Activated T-cell treated with anti-CD3 and anti-CD28 coated beads, Interleukin-2, amount 50 U/mL, for 1 hour (primary cell): ENCODE results near the gene ANXA7.
"Not testable (repeated sequence)": the region's sequence is repeated elsewhere in the genome, so short reads cannot be mapped to it uniquely, and the experiment has no call there.

ENCODE experiments used
- DNase-seq: peaks from one replicate; pipeline ENCODE4 v3.0.0-alpha.2; 2020

ANXA7 gene

DNA sequence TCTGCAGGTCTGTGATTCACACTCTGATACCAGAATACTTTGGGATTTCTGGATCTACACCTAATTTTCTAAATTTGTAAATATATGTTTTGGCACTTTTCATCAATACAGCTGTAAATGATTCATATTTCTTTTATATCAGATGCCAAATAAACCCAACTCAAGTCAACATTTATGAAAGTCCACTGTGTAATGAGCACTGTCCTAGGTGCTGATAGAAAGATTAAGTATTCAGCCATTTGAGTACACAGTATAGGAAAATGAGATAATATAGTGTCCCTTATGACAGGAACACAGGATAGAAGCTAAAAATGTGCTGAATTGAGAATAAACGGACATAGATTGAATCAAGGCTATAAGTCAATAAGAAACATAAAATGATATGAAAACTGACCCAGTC lies 6.4 kb downstream of the ANXA7 start:
- no peak for DNase-seq

GRCh38 chr10:73406846-73407245 lies 7.0 kb downstream of the ANXA7 start:
- no peak for DNase-seq

DNA sequence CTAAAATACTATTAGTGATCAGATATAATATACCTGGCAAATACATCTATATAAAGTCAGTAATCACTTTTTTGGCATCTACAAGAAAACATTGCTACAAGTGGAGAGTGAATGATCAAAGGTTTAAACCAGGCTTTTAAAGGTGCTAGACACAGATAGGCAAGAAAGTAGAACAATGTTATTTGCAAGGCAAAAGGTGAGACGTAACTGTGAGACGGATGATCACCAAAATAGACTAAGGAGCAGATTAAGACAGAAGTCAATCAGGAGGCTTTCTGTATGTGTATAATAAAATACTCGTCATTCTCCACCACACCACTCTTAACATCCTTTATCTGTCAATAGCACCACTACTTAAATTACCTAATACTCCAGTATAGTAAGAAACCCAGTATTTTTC lies 8.3 kb downstream of the ANXA7 start:
- no peak for DNase-seq

DNA sequence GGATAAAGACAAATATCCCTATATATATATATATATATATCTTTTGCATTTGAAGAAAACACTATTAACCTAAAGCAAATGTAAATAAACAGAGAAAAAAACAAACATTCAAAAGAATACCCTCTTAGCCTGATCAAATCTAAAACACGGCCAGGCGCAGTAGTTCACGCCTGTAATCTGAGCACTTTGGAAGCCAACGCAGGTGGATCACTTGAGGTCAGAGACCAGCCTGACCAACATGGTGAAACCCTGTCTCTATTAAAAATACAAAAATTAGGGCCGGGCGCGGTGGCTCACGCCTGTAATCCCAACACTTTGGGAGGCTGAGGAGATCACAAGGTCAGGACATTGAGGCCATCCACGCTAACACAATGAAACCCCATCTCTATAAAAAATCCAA lies 9.2 kb downstream of the ANXA7 start:
- no peak for DNase-seq

GRCh38 chr10:73401636-73402035 lies 12.2 kb downstream of the ANXA7 start:
- no peak for DNase-seq

GRCh38 chr10:73399063-73399462 lies 14.8 kb downstream of the ANXA7 start:
- no peak for DNase-seq

GRCh38 chr10:73398024-73398423 lies 15.8 kb downstream of the ANXA7 start:
- DNase-seq = no peak

DNA sequence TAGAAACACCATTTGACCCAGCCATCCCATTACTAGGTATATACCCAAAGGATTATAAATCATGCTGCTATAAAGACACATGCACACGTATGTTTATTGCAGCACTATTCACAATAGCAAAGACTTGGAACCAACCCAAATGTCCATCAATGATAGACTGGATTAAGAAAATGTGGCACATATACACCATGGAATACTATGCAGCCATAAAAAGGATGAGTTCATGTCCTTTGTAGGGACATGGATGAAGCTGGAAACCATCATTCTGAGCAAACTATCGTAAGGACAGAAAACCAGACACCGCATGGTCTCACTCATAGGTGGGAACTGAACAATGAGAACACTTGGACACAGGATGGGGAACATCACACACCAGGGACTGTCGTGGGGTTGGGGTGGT lies 19.5 kb downstream of the ANXA7 start:
- DNase-seq = not testable (repeated sequence)

DNA sequence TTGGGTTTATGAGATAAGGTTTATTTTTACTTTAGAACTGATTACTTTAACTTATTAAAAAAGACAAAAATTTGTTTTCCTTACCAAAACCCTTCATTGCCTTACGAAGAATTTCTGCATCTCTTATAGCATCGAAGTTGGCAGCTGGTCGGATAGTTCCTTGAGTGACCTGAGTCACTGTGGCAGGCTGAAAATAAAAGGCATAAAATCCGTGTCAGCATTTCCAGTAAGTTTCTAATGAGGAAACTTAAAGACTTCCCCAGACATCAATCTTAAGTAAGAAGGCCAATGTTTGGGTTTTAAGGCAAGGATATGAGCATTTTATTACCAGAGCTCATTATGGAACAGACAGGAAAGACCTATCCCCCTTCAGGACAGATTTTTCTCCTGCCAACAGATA lies 25.6 kb downstream of the ANXA7 start:
- no peak for DNase-seq

- no peak for DNase-seq
Measured at GRCh38 chr10:73386583-73386982, 27.3 kb downstream of the ANXA7 start.

- no peak for DNase-seq
Measured at GRCh38 chr10:73379064-73379748, 34.7 kb downstream of the ANXA7 start.

DNA sequence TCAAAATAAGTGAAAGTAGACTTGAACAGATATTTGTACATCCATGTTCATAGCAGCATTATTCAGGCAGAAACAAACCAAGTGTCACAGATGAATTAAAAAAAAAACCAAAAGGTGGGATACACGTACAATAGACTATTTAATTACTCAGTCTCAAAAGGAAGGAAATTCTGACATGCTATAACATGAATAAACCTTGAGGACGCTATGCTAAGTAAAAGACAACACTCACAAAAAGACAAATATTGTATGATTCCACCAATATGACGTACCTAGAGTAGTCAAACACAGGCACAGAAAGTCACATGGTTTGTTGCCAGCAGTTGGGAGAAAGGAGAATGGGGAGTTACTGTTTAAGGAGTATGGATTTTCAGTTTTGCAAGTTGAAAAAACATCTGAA lies 37.2 kb downstream of the ANXA7 start:
- no peak for DNase-seq

DNA sequence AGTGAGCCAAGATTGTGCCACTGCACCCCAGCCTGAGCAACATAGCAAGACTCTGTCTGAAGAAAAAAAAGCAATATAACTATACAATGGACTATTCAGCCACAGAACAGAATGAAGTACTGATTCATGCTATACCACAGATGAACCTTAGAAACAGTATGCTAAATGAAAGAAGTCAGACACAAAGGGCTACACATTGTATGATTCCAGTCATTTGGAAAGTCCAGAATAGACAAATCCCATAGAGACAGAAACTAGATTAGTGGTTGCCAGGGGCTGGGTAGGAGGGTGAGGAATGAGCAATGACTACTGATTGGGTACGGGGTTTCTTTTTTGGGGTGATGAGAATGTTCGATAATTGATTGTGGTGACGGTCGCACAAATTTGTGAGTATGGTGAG lies 45.6 kb downstream of the ANXA7 start:
- no peak for DNase-seq

DNA sequence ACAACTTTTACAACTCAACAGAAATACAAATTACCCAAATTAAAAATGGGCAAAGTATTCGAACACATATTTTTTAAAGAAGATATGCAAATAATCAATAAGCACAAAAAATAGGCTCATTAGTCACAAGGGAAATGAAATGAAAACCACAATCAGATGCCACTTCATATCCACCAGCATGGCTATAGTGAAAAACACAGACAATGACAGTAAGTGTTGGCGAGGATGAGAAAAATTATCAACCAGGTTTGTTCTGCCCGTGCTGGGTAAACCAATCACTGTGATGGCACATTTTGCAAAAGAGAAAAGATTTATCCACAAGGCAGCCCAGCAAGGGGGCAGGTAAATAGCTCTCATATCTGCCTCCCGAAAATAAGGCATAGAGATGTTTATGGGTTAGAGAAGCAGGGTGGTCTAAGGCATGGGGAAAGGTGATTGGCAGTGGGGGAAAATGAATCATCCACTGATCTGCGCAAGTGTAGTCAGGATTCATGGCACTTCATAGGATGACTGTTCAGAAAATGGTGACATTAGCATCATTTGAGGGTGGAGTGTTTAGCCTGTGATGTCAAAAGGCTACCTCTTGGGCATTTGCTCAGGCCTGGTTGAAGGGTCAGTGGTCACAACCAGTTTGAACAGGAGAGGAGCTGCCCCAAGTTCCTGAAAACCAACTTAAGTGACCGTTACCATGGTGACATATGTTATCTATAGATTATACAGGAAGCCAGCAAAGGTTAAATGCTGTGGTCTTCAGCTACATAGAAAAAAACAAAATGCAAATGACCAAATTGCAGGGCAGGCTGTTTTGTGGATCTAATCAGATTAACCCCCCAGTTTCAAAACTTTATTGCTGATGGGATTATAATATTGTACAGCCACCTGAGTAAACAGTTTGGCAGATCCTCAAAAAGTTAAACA lies 47.2 kb downstream of the ANXA7 start:
- DNase-seq = no peak

DNA sequence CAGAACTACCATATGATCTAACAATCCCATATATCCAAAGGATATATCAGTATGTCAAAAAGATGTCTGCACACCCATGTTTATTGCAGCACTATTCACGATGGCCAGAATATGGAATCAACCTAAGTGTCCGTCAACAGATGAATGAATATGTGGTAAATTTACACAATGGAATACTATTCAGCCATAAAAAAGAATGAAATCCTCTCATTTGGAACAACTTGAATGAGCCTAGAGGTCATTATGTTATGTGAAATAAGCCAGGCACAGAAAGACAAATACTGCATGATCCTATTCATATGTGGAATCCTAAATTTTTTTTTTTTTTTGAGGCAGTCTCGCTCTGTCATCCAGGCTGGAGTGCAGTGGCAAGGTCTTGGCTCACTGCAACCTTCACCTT lies 48.9 kb downstream of the ANXA7 start:
- no peak for DNase-seq

- no peak for DNase-seq
Measured at GRCh38 chr10:73359492-73359891, 54.4 kb downstream of the ANXA7 start.

GRCh38 chr10:73358331-73359279 lies 55.3 kb downstream of the ANXA7 start, which contains the start of gene CFAP70:
Gene CFAP70 (minus strand): TSS chr10:73358864. CDS start chr10:73354796, 4,068 bp downstream.
- peak; percentile 89 for DNase-seq

GRCh38 chr10:73357821-73358220 lies 56.0 kb downstream of the ANXA7 start:
- no peak for DNase-seq

GRCh38 chr10:73357166-73357565 lies 56.7 kb downstream of the ANXA7 start:
- DNase-seq = no peak

- no peak for DNase-seq
Measured at GRCh38 chr10:73344269-73344668, 69.6 kb downstream of the ANXA7 start.

DNA sequence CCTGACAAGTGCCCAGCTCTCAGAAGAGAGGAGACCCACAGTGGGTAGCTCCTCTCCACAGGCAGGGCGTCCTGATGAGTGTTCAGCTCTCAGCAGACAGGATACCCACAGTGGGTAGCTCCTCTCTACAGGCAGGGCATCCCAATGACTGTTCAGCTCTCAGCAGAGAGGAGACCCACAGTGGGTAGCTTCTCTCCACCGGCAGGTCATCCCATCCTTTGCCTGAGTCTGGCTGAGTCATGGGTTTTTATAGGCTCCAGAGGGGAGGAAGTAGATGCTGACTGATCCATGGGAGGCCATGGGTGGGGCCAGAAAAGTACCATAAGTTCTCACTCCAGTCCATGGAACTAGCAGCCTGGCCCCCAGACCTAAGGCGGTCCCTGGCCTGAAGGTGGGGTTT lies 73.7 kb downstream of the ANXA7 start:
- DNase-seq = no peak

GRCh38 chr10:73339436-73339835 lies 74.4 kb downstream of the ANXA7 start:
- no peak for DNase-seq

DNA sequence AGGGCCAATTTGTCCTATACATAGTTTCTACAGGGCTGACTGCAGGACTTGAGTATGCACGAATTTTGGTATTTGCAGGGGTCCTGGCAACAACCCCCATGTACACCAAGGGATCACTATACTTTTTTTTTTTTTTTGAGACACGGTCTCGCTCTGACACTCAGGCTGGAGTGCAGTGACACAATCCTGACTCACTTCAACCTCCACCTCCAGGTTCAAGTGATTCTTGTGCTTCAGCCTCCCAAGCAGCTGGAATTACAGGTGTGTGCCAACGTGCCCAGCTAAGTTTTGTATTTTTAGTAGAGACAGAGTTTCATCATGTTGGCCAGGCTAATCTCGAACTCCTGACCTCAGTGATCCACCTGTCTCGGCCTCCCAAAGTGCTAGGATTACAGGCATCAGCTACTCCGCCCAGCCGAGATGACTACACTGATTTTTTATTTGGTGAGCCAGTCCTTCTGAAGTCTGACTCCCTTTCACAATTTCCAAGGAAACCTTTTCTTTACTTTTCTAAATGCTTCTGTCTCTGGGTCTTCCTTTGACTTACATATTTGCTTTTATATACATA lies 75.0 kb downstream of the ANXA7 start:
- no peak for DNase-seq
